SK-N-MC (cell line): ENCODE measurements around the gene CYB5R4.

Experiments used
- EZH2 ChIP-seq: fragments of 200-600 bp; sonication (generic); IDR thresholded peaks from one replicate; pipeline ENCODE4 v1.6.1; 2017; ENCODE audit warnings: antibody characterized with exemption
- FOXP2 ChIP-seq: optimal IDR thresholded peaks from 2 replicates; pipeline ENCODE3; 2011; ENCODE audit warnings: mild to moderate bottlenecking, moderate library complexity; ENCODE audit not compliant: insufficient read depth; ENCODE audit errors: extremely low read length, control extremely low read depth

DNA sequence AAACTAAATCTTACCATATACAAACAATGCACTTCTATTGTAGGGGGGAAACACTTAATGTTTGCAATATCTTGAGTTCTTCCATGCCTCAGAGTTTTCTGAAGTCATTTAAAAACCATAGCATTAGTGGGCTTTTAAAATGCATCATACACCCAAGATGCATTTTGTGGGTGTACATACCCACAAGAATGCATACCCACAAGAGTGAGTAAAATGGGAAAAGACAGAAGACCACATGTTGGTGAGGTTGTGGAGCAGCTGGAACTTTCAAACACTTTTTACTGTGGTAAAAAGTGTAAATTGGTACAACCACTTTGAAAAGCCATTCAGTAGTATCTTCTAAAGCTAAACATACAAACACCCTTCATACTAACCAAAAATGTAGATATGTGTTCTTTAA lies 57.5 kb downstream of the CYB5R4 start:
- TF ChIP-seq FOXP2 (no peak), EZH2 (no peak)
